SK-N-MC (cell line): ENCODE data around the gene MAP4K4.

Source experiments
- EZH2 ChIP-seq: fragments of 200-600 bp; sonication (generic); IDR thresholded peaks from one replicate; pipeline ENCODE4 v1.6.1; 2017; ENCODE audit warnings: antibody characterized with exemption
- POLR2AphosphoS5 ChIP-seq: IDR thresholded peaks from 2 replicates; pipeline ENCODE4 v1.6.1; 2012; ENCODE audit warnings: mild to moderate bottlenecking, low read depth, low read length, borderline replicate concordance

GRCh38 chr2:101802329-101802728, 104.8 kb downstream of the MAP4K4 start:
- TF ChIP-seq POLR2AphosphoS5: no peak
- no peak for TF ChIP-seq EZH2
